Testis (tissue), 3 donors: Measurements from ENCODE around the gene TRAF2. TPM values are rescaled to one million over a fixed set of nuclear protein-coding genes. Genes with fewer than 3 reads are reported as not detected.

Experiments
- DNase-seq: peaks from one replicate; pipeline ENCODE4 v3.0.0-alpha.2; 2019
- H3K27ac ChIP-seq, 2 donors: fragments of 200-600 bp; sonication (generic); one replicate each; pipeline ENCODE4 v1.5.1; 2019
- H3K27me3 ChIP-seq: fragments of 200-600 bp; sonication (generic); one replicate; pipeline ENCODE4 v1.5.1; 2019
- H3K36me3 ChIP-seq: fragments of 200-600 bp; sonication (generic); one replicate; pipeline ENCODE4 v1.5.1; 2017; ENCODE audit warnings: low read depth; ENCODE audit errors: missing control alignments
- H3K4me1 ChIP-seq: fragments of 200-600 bp; sonication (generic); one replicate; pipeline ENCODE4 v1.5.1; 2019
- H3K4me3 ChIP-seq, 2 donors: fragments of 200-600 bp; sonication (generic); one replicate each; pipeline ENCODE4 v1.5.1; 2017 to 2019
- H3K9me3 ChIP-seq: fragments of 200-600 bp; sonication (generic); one replicate; pipeline ENCODE4 v1.5.1; 2017
- POLR2A ChIP-seq: fragments of 450-650 bp; IDR thresholded peaks from one replicate; pipeline ENCODE4 v1.6.1; 2017; ENCODE audit warnings: antibody characterized with exemption, mild to moderate bottlenecking, moderate library complexity
- WGBS, 2 donors: methylation state at CpG; one replicate each; pipeline ENCODE4 v1.1.5; 2018; 5-methylcytosine and 5-hydroxymethylcytosine counted together
- intact Hi-C: fragments of 100-400 bp; cut with DNase I; formaldehyde crosslinking; loops from one replicate; pipeline ENCODE4 v1.15.1; 2023; ENCODE audit warnings: low total_unique reads
- microRNA-seq, 2 donors: library from miRNA; unstranded; fragments of <30 nt; microRNA quantifications; one replicate each; pipeline ENCODE4, GENCODE V29; 2016; ENCODE audit warnings: borderline number of aligned reads in 2 of 2, borderline replicate concordance in 1 of 2
- polyA plus RNA-seq: library from polyadenylated mRNA; stranded (reverse); fragments of 350-450 nt; fragmentation: Illumina TruSeq; extraction: RNeasy Lipid Tissue Mini Kit (QIAGEN cat#74804); gene quantifications from one replicate; pipeline ENCODE4 v1.2.3, GENCODE V29; 2014; ENCODE audit warnings: low read depth, low replicate concordance; ENCODE audit not compliant: insufficient read depth
- small RNA-seq, 2 donors: library from RNA; depleted of rRNA; stranded (forward); fragments of <200 nt; gene quantifications; one replicate each; pipeline ENCODE3, GENCODE V24; 2016
- total RNA-seq, 2 donors: library from RNA; depleted of rRNA; stranded (reverse); fragments of >200 nt; gene quantifications; one replicate each; pipeline ENCODE4 v1.2.3, GENCODE V29; 2016
- TF ChIP-seq, protein P1 (sequence below), 3 experiments: fragments of 450-650 bp in 2 of 3; fragments of 200-600 bp in 1 of 3; sonication (generic) in 1 of 3; IDR thresholded peaks; one replicate each; pipeline ENCODE4 v1.5.1; 2016 to 2019; ENCODE audit warnings: antibody characterized with exemption in 3 of 3, mild to moderate bottlenecking in 2 of 3, moderate library complexity in 1 of 3

Gene TRAF2
- total and polyA plus RNA-seq, 3 donors from 2014 or later = 21.9 to 32.9 (median 23.7) TPM

- WGBS, 2 donors = 87 to 89% methylated on average over 17 to 29 of the region's 29 CpGs
- H3K27ac ChIP-seq = peak overlapping the region in 1 of 2 donors; percentile 92
- H3K27me3 ChIP-seq = no peaks in the 10 kb centered on the region
- no peaks in the 10 kb centered on the region for H3K9me3 ChIP-seq
- intact Hi-C loops = no loop called here
- DNase-seq = no peak
- H3K4me1 ChIP-seq = peaks cover 75% of the 10 kb centered on the region
- H3K36me3 ChIP-seq = no peaks in the 10 kb centered on the region
- TF ChIP-seq POLR2A = no peak
- TF ChIP-seq, protein P1, sequence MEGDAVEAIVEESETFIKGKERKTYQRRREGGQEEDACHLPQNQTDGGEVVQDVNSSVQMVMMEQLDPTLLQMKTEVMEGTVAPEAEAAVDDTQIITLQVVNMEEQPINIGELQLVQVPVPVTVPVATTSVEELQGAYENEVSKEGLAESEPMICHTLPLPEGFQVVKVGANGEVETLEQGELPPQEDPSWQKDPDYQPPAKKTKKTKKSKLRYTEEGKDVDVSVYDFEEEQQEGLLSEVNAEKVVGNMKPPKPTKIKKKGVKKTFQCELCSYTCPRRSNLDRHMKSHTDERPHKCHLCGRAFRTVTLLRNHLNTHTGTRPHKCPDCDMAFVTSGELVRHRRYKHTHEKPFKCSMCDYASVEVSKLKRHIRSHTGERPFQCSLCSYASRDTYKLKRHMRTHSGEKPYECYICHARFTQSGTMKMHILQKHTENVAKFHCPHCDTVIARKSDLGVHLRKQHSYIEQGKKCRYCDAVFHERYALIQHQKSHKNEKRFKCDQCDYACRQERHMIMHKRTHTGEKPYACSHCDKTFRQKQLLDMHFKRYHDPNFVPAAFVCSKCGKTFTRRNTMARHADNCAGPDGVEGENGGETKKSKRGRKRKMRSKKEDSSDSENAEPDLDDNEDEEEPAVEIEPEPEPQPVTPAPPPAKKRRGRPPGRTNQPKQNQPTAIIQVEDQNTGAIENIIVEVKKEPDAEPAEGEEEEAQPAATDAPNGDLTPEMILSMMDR (IDR thresholded peaks at IDR 0.05) = no peak
- H3K4me3 ChIP-seq = no peak overlapping the region
These were observed 87.6 kb downstream of the TRAF2 start for GRCh38 chr9:136973618-136974617.

DNA sequence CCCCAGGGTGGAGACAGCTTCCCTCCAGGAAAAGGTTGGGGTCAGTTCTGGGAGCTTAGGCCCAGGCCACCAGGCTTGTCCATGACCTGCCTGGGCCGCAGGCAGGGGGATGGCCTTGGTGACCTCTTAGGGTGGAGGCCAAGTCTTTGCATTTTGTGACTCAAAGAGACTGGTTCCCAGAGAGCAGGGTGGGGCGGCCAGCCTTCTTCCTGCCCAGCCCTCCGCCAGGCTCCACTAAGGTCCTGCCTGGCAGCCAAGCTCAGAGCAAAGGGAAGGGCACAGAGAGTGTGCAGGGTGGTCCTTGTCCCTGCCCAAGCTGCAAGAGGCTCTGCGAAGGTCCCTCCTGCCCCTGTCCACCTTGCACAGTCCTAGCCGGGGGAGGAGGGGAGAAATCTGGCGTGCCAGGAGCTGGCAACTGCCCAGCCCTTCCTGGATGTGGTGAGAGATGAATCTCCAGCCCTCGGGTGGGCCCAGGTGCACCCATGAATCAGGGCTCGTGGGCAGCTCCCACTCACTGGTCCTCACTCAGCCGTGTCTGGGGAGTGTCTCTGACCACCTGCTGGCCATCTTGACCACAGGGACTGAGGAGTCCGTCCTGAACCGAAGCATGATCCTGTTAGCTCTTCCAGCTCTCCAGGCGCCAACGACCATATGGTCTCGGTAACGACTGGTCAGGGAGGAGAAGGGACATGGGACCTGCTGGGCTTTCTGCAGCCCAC is 88.7 kb downstream of the TRAF2 start:
- Histone ChIP-seq H3K9me3 (no peaks in the 10 kb centered on the region), H3K4me1 (peaks cover 65% of the 10 kb centered on the region), H3K27ac (peak overlapping the region; percentile 84 to 92), H3K27me3 (no peaks in the 10 kb centered on the region), H3K4me3 (no peak overlapping the region), H3K36me3 (no peaks in the 10 kb centered on the region)
- intact Hi-C loops = no loop called here
- DNase-seq = no peak
- TF ChIP-seq, protein P1 (IDR thresholded peaks at IDR 0.05) = no peak
- TF ChIP-seq POLR2A = no peak
- 54 to 57% methylated on average over 5 to 15 of the region's 15 CpGs for WGBS, 2 donors

- peaks cover 62% of the 10 kb centered on the region for H3K4me1 ChIP-seq
- intact Hi-C loops = no loop called here
- H3K36me3 ChIP-seq = no peaks in the 10 kb centered on the region
- peak; percentile 62 for DNase-seq
- TF ChIP-seq, protein P1 (IDR thresholded peaks at IDR 0.05) = peak in 1 of 3 experiments; percentile 15
- TF ChIP-seq POLR2A = no peak
- H3K4me3 ChIP-seq = no peak overlapping the region
- WGBS, 2 donors = 70 to 74% methylated on average over 10 to 14 of the region's 14 CpGs
- H3K9me3 ChIP-seq = no peaks in the 10 kb centered on the region
- no peaks in the 10 kb centered on the region for H3K27me3 ChIP-seq
- H3K27ac ChIP-seq = peak overlapping the region; percentile 84 to 92
These were observed 89.3 kb downstream of the TRAF2 start for GRCh38 chr9:136975644-136976043.

Small RNAs within 50 kb of the gene (microRNA-seq; reads per million reads assigned to microRNA genes)
- gene MIR4479 = 0 to 2.1 reads per million in 2 donors

Small RNAs within 50 kb of the gene (small RNA-seq; reads per million reads assigned to genes)
- gene MIR4479 = 0 reads per million in 2 donors

Other genes starting within 250 kb of the TRAF2 start
- 100 to 1,000 TPM; 101 to 106 TPM for gene EGFL7, start 223.6 kb upstream of the TRAF2 start, total RNA-seq
- gene EGFL7, start 223.6 kb upstream of the TRAF2 start, polyA plus RNA-seq = 68.5 TPM
- 10 to 100 TPM; 46.6 to 52.7 TPM for gene AGPAT2, start 199.1 kb upstream of the TRAF2 start, total RNA-seq
- 34.2 TPM for gene AGPAT2, start 199.1 kb upstream of the TRAF2 start, polyA plus RNA-seq
- gene DIPK1B, start 173.9 kb upstream of the TRAF2 start, total RNA-seq = 10 to 100 TPM; 28.7 to 36.2 TPM
- 23.3 TPM for gene DIPK1B, start 173.9 kb upstream of the TRAF2 start, polyA plus RNA-seq
- gene LCN10, start 143.6 kb upstream of the TRAF2 start, total RNA-seq = 10 to 100 TPM in 1 of 2 donors, 1 to 10 TPM in 1; 8.3 to 11.7 TPM
- 8.7 TPM for gene LCN10, start 143.6 kb upstream of the TRAF2 start, polyA plus RNA-seq
- 10 to 100 TPM; 11.3 to 19.1 TPM for gene LCN6, start 138.0 kb upstream of the TRAF2 start, total RNA-seq
- gene LCN6, start 138.0 kb upstream of the TRAF2 start, polyA plus RNA-seq = 7.8 TPM
- not detected for gene LCN8, start 128.3 kb upstream of the TRAF2 start, total RNA-seq
- gene LCN8, start 128.3 kb upstream of the TRAF2 start, polyA plus RNA-seq = 2.0 TPM
- gene LCN15, start 122.0 kb upstream of the TRAF2 start, total RNA-seq = under 1 TPM in 1 of 2 donors, not detected in 1; 0.68 TPM
- 0.41 TPM for gene LCN15, start 122.0 kb upstream of the TRAF2 start, polyA plus RNA-seq
- gene TMEM141, start 95.2 kb upstream of the TRAF2 start, total RNA-seq = 100 to 1,000 TPM; 108 to 127 TPM
- gene TMEM141, start 95.2 kb upstream of the TRAF2 start, polyA plus RNA-seq = 80.4 TPM
- gene CCDC183, start 90.2 kb upstream of the TRAF2 start, total RNA-seq = 10 to 100 TPM; 41.1 to 59.8 TPM
- 37.8 TPM for gene CCDC183, start 90.2 kb upstream of the TRAF2 start, polyA plus RNA-seq
- gene RABL6, start 78.6 kb upstream of the TRAF2 start, total RNA-seq = 100 to 1,000 TPM in 1 of 2 donors, 10 to 100 TPM in 1; 95.1 to 103 TPM
- 69.1 TPM for gene RABL6, start 78.6 kb upstream of the TRAF2 start, polyA plus RNA-seq
- 10 to 100 TPM; 13.1 to 24.6 TPM for gene AJM1, start 44.0 kb upstream of the TRAF2 start, total RNA-seq
- 4.0 TPM for gene AJM1, start 44.0 kb upstream of the TRAF2 start, polyA plus RNA-seq
- gene PHPT1, start 37.1 kb upstream of the TRAF2 start, total RNA-seq = 100 to 1,000 TPM; 134 to 146 TPM
- 146 TPM for gene PHPT1, start 37.1 kb upstream of the TRAF2 start, polyA plus RNA-seq
- gene MAMDC4, start 34.2 kb upstream of the TRAF2 start, total RNA-seq = 10 to 100 TPM; 18.3 to 21.9 TPM
- 8.1 TPM for gene MAMDC4, start 34.2 kb upstream of the TRAF2 start, polyA plus RNA-seq
- 100 to 1,000 TPM; 278 to 330 TPM for gene EDF1, start 20.2 kb upstream of the TRAF2 start, total RNA-seq
- 368 TPM for gene EDF1, start 20.2 kb upstream of the TRAF2 start, polyA plus RNA-seq
- 100 to 1,000 TPM; 509 to 749 TPM for gene FBXW5, start 58.2 kb downstream of the TRAF2 start, total RNA-seq
- 452 TPM for gene FBXW5, start 58.2 kb downstream of the TRAF2 start, polyA plus RNA-seq
- gene C8G, start 58.7 kb downstream of the TRAF2 start, total RNA-seq = 1 to 10 TPM; 4.6 to 4.9 TPM
- 4.6 TPM for gene C8G, start 58.7 kb downstream of the TRAF2 start, polyA plus RNA-seq
- 10 to 100 TPM; 11.5 to 27.8 TPM for gene LCN12, start 65.8 kb downstream of the TRAF2 start, total RNA-seq
- gene LCN12, start 65.8 kb downstream of the TRAF2 start, polyA plus RNA-seq = 27.1 TPM
- 1,000 to 10,000 TPM; 5,554 to 5,948 TPM for gene PTGDS, start 91.0 kb downstream of the TRAF2 start, total RNA-seq
- gene PTGDS, start 91.0 kb downstream of the TRAF2 start, polyA plus RNA-seq = 4,976 TPM
- gene LCNL1, start 96.5 kb downstream of the TRAF2 start, total RNA-seq = 100 to 1,000 TPM in 1 of 2 donors, 10 to 100 TPM in 1; 59.3 to 131 TPM
- gene LCNL1, start 96.5 kb downstream of the TRAF2 start, polyA plus RNA-seq = 17.5 TPM
- gene PAXX, start 105.9 kb downstream of the TRAF2 start, total RNA-seq = 10 to 100 TPM; 47.8 to 56.6 TPM
- 25.9 TPM for gene PAXX, start 105.9 kb downstream of the TRAF2 start, polyA plus RNA-seq
- 1 to 10 TPM; 1.8 to 1.9 TPM for gene CLIC3, start 110.1 kb downstream of the TRAF2 start, total RNA-seq
- gene CLIC3, start 110.1 kb downstream of the TRAF2 start, polyA plus RNA-seq = 2.8 TPM
- gene ABCA2, start 141.7 kb downstream of the TRAF2 start, total RNA-seq = 10 to 100 TPM; 56.0 to 65.5 TPM
- 33.6 TPM for gene ABCA2, start 141.7 kb downstream of the TRAF2 start, polyA plus RNA-seq
- gene FUT7, start 145.6 kb downstream of the TRAF2 start, total RNA-seq = under 1 TPM; 0.06 to 0.24 TPM
- gene FUT7, start 145.6 kb downstream of the TRAF2 start, polyA plus RNA-seq = 0.24 TPM
- 100 to 1,000 TPM in 1 of 2 donors, 10 to 100 TPM in 1; 75.9 to 103 TPM for gene NPDC1, start 159.7 kb downstream of the TRAF2 start, total RNA-seq
- gene NPDC1, start 159.7 kb downstream of the TRAF2 start, polyA plus RNA-seq = 47.7 TPM
- gene ENTPD2, start 167.5 kb downstream of the TRAF2 start, total RNA-seq = 1 to 10 TPM; 5.7 to 9.6 TPM
- 8.5 TPM for gene ENTPD2, start 167.5 kb downstream of the TRAF2 start, polyA plus RNA-seq
- 1 to 10 TPM; 1.4 to 1.7 TPM for gene SAPCD2, start 184.0 kb downstream of the TRAF2 start, total RNA-seq
- 0.78 TPM for gene SAPCD2, start 184.0 kb downstream of the TRAF2 start, polyA plus RNA-seq
- 10 to 100 TPM in 1 of 2 donors, 1 to 10 TPM in 1; 7.2 to 10.1 TPM for gene UAP1L1, start 191.0 kb downstream of the TRAF2 start, total RNA-seq
- 6.9 TPM for gene UAP1L1, start 191.0 kb downstream of the TRAF2 start, polyA plus RNA-seq
- 100 to 1,000 TPM; 122 to 124 TPM for gene MAN1B1, start 200.5 kb downstream of the TRAF2 start, total RNA-seq
- 62.2 TPM for gene MAN1B1, start 200.5 kb downstream of the TRAF2 start, polyA plus RNA-seq
- gene DPP7, start 228.2 kb downstream of the TRAF2 start, total RNA-seq = 100 to 1,000 TPM; 207 to 215 TPM
- gene DPP7, start 228.2 kb downstream of the TRAF2 start, polyA plus RNA-seq = 242 TPM